GM21381 (cell line): ENCODE results near the gene TTC14.

Experiments
- ATAC-seq: cut with Tn5 transposase; IDR thresholded peaks from one replicate; pipeline ENCODE4 v1.9.1; 2021; ENCODE audit warnings: mild to moderate bottlenecking, moderate library complexity; ENCODE audit not compliant: unreplicated experiment

The TTC14 gene

GRCh38 chr3:180626844-180627243, 24.9 kb downstream of the TTC14 start:
- peak; percentile 95 for ATAC-seq

- ATAC-seq = no peak
These were observed 28.4 kb downstream of the TTC14 start for GRCh38 chr3:180630371-180630770.

- no peak for ATAC-seq
These were observed 29.4 kb downstream of the TTC14 start for GRCh38 chr3:180631317-180631716.

- no peak for ATAC-seq
These were observed 31.8 kb downstream of the TTC14 start for GRCh38 chr3:180633722-180634121.

- ATAC-seq = no peak
These were observed 39.0 kb downstream of the TTC14 start for GRCh38 chr3:180640987-180641386.

GRCh38 chr3:180646187-180646790, 44.3 kb downstream of the TTC14 start:
- ATAC-seq = peak; percentile 51

- ATAC-seq = no peak
These were observed 54.4 kb downstream of the TTC14 start for GRCh38 chr3:180656406-180656805.

GRCh38 chr3:180657094-180657493, 55.1 kb downstream of the TTC14 start:
- ATAC-seq = no peak
